Smooth muscle cell of the brain vasculature (primary cell): ENCODE measurements around the gene RGS6.

Source experiments
- DNase-seq: peaks from one replicate; pipeline ENCODE4 v3.0.0-alpha.2; 2012; ENCODE audit warnings: low read depth, low spot score

The RGS6 gene

GRCh38 chr14:72607386-72608130 lies 675.3 kb downstream of the RGS6 start:
- DNase-seq = no peak

- peak; percentile 73 for DNase-seq
Measured at GRCh38 chr14:72608391-72609204, 676.4 kb downstream of the RGS6 start.

GRCh38 chr14:72609205-72609916 lies 677.1 kb downstream of the RGS6 start:
- no peak for DNase-seq

GRCh38 chr14:72610096-72610830 lies 678.0 kb downstream of the RGS6 start:
- DNase-seq = no peak

GRCh38 chr14:72610831-72611200 lies 678.6 kb downstream of the RGS6 start:
- DNase-seq = no peak

- no peak for DNase-seq
Measured at GRCh38 chr14:72611506-72611905, 679.3 kb downstream of the RGS6 start.

- DNase-seq = no peak
Measured at GRCh38 chr14:72612041-72612440, 679.8 kb downstream of the RGS6 start.

- DNase-seq = no peak
Measured at GRCh38 chr14:72613231-72613974, 681.2 kb downstream of the RGS6 start.

- no peak for DNase-seq
Measured at GRCh38 chr14:72613975-72614319, 681.7 kb downstream of the RGS6 start.

GRCh38 chr14:72614365-72614764 lies 682.1 kb downstream of the RGS6 start:
- no peak for DNase-seq

- DNase-seq = no peak
Measured at GRCh38 chr14:72614891-72615415, 682.7 kb downstream of the RGS6 start.

- DNase-seq = no peak
Measured at GRCh38 chr14:72615451-72616121, 683.4 kb downstream of the RGS6 start.
